Activated CD4-positive, alpha-beta T cell treated with anti-CD3 and anti-CD28 coated beads, Interleukin-10, Interleukin-2, amounts not matched to agents 100 ng/mL and 50 ng/mL, durations not matched to agents 16 hours and 8 hours (primary cell): ENCODE measurements around the gene BCAS3.
"Not testable (repeated sequence)": the region's sequence is repeated elsewhere in the genome, so short reads cannot be mapped to it uniquely, and the experiment has no call there.

Experiments
- DNase-seq: peaks from one replicate; pipeline ENCODE4 v3.0.0-alpha.2; 2020

The BCAS3 gene

DNA sequence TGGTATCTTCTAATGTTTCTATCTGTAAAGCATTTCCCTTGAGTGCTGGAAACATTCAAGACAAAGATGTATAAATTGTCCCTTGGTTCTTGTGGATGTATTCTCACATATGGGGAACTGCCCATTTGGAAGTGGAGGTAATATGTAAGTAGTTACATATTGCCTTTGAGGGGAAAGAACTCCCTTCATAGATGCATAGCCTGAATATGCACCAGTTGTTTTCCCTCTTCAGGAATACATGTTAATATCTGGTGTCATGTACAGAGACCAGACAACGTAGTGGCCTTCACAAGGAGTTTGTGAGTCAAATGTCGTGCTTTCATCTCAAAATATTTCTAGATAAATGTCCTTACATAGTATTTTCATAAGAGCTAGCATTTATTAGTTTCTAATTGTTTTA is 213.5 kb downstream of the BCAS3 start:
- no peak for DNase-seq

DNA sequence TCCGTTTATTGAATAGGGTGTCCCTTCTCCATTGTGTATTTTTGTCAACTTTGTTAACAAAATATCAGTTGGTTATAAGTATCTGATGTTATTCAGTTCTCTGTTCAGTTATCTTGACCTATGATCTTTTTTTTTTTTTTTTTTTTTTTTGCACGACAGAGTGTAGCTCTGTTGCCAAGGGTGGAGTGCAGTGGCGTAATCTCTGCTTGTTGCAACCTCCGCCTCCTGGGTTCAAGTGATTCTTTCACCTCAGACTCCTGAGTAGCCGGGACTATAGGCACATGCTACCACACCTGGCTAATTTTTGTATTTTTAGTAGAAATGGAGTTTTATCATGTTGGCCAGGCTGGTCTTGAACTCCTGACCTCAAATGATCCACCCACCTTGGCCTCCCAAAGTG is 215.8 kb downstream of the BCAS3 start:
- DNase-seq, result no peak

DNA sequence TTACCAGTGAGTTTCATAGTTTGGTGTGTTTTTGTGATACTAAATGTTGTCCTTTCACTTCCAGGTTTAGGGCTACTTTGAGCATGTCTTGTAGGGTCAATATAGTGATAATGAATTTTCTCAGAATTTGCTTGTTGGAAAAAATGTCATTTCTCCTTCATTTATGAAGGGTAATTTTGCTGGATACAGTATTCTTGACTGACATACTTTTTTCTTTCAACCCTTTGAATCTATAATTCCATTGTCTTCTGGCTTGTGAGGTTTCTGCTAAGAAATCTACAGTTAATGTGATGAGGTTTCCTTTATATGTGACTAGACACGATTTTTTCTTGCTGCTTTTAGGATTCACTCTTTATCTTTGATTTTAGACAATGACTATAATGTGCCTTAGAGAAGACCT is 219.3 kb downstream of the BCAS3 start:
- no peak for DNase-seq

DNA sequence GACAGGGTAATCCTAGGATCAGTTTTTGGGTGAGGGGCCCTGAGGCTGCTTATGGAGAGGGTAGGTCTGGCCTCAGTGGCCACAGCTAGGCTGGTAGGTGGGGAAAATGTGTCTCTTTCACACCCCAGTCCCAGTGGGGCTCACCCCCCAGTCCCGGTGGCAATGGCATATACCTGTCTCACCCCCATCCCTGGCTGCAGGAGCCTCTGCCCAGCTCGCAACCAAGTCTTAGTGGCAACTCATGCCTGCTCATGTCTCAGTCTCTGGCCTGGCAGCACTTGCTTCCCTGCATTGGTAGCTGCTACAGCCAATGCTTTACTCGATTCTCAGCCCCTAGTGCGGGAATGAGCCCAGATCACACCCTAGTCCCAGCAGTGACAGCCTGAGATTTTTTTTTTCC is 221.5 kb downstream of the BCAS3 start:
- DNase-seq, result no peak

DNA sequence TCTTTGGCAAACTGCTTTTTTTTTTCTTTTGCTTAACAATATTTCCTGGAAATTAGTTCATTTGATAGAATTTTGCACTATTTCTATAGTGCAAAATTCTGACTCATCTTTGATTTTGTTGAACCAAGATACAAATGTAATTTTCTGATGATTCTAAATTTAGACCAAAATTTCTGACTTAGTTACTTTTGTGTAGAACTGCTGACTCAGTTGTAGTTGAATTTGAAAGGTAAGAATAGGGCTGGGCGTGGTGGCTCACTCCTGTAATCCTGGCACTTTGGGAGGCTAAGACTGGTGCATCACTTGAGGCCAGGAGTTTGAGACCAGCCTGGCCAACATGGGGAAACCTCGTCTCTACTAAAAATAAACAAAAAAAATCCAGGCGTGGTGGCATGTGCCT is 223.0 kb downstream of the BCAS3 start:
- DNase-seq, result no peak

DNA sequence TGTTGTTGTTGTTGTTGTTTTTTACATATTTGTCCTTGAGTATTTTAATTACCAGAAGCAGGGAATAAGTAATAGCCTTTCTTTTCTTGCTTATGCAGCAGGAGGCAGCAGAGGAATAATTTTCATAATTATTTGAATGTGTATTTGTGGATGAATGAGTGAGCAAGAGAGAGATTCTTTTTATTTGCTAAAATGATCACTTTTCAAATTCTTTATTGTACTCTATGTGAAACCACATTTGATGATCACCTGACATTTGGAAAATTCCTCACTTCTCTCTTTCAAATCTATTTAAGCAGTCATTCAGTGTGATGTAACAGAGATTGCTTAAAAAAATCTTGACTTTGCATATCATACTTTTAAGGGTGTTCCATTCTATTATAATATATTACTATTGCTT is 223.6 kb downstream of the BCAS3 start:
- no peak for DNase-seq

DNA sequence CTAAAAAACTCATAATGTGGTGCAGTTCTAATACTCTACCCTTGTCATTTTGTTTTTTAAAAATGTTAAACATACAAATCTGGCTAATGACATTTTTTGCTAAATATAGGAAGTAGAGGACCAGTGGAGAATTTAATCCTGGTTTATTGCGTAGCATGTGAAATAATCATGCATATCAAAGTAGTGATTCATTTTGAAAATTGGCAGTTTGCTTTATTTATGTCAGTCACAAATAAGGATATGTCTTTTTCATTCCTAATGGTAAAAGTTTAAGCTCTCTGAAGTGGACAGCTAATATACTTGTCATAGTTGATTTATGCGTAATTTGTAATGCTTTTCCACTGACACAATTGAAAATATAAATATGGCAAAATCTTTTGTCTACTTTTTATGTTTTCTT is 224.2 kb downstream of the BCAS3 start:
- DNase-seq, result no peak

DNA sequence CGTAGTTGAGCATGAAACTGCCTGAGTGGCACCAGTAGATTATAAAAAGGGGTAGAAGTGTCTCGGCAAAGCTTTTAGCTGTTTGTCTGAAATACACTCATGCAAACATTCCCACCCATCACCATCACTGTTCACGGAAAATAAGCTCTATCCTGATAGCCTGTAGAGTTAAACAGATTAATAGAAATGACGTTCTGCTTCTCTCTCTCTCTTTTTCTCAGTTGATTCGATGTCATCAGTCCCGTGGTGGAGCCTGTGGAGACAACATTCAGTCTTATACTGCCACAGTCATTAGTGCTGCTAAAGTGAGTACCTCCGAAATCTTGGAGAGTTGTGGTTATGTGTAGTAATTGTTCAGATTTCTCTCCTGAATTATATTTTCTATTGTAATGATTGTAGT is 224.7 kb downstream of the BCAS3 start:
- no peak for DNase-seq

DNA sequence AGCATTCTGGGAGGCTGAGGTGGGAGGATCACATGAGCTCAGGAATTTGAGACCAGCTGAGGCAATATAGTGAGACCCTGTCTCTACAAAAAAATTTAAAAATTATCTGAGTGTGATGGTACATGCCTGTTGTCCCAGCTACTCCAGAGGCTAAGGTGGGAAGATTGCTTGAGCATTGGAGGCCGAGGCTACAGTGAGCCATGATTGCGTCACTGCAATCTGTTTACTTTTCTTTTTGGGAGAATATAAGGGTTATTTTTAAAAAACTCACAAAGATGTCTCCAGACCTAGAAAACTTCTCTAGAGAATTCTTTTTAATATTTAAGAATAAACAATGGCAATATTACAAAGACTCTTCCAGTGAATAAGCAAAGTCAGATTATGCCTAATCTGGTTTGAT is 226.9 kb downstream of the BCAS3 start:
- no peak for DNase-seq

DNA sequence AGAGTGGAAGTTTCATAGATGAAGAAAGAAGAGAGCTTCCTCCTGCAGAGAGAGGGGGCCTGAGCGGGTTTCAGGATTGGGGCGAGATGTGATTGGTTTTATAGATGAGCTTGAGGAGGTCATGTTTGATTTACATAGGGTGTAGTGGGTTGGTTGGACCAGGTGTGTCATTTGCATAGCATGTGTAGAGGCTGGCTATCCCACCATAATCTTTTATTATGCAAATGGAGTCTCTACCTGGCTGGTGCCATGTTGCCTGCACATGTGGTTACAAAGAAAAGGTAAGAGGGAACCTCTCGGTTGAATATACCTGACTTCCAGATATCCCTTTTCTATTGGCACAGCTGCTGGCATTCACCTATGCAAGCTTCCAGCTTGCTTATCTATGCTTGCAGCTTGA is 228.1 kb downstream of the BCAS3 start:
- DNase-seq, result no peak

DNA sequence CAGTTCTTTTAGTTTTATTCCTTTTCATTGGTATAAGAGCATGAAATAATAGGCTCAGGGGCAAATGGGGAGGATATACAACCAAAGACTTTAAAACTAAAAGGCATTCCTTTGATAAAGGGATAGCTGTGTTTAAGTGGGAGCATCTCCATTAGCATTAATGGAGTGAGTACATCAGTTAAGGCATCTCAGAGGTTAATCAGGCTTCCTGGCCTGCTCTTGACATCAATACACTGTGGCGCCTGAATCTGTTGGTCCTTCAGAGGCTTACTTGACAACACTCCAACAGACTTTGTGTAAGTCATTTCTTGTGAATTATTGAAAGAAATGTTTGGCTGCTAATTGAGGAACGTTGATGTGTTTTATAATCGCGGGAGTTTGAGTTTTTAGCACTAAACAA is 230.7 kb downstream of the BCAS3 start:
- DNase-seq, result no peak

DNA sequence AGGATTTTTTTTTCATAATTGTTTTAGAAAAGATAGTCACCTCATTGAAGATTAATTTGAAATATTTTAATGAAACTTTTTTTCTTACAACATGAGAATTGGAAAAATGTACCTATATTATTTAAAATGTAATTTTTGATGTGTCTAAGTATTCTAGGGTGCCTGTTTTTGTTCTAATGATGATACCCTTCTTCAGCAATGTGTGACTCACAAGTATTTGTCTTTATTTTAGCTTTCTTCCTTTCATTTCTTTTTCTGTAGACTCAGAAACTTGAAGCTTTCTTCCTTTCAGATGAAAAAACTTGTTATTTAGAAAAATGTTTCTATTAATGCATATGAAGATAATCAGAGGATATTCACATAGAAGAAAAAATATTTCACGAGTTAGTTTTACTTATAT is 231.8 kb downstream of the BCAS3 start:
- no peak for DNase-seq

DNA sequence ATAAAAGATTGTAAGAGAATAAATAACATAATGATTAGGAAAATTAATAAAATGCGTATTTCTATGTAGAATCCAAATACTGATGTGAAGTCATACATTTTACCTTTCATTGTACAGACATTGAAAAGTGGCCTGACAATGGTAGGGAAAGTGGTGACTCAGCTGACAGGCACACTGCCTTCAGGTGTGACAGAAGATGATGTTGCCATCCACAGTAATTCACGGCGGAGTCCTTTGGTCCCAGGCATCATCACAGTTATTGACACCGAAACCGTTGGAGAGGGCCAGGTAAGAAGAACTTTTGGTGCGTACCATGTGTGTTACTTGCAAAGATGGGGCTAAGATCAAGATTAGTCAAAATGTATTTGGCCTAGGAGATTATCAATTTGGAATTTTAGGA is 232.8 kb downstream of the BCAS3 start:
- DNase-seq, result no peak

DNA sequence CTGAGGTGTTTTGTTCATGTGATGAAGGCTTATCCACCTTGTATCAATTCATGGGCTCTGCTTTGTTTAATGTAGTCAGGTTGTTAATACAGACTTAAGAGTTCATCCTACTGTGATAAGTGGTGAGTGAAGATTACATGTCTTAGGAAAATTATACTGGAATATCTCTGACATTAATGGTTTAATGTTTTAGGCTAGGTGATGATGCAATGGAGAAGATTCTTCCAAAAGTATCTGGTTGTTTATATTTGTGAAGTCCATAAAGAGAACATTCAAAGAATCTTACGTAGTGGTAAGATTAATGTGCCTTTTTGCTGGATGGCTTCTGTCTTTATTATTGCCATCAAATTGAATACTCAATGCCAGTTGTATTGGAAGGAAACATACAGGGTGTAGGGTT is 236.4 kb downstream of the BCAS3 start:
- no peak for DNase-seq

DNA sequence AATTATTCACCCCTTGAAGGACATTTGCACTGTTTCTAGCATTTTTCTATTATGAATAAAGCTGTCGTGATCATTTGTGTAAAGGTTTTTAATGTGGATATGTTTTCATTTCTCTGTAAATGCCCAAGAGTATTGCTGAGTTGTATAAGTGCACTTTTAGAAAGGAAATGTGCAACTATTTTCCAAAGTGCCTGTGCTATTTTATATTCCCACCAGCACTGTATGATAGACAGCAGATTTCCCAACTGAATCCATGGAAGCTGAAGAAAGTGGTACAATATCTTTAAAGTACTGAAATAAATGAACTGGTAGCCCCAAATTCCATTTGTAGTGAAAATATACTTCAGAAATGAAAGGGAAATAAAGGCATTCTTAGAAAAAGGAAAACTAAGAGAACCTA is 238.4 kb downstream of the BCAS3 start:
- no peak for DNase-seq

DNA sequence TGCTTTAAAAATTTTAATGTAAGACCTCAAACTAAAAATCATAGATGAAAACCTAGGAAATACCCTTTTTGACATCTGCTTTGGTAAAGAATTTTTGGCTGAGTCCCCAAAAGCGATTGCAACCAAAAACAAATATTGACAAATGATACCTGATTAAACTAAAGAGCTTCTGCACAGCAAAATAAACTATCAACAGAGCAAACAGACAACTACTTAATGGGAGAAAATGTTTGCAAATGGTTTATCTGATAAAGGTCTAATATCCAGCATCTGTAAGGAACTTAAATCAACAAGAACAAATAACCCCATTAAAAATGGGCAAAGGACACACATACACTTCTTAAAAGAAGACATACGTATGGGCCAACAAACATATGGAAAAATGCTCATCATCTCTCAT is 242.5 kb downstream of the BCAS3 start:
- no peak for DNase-seq

DNA sequence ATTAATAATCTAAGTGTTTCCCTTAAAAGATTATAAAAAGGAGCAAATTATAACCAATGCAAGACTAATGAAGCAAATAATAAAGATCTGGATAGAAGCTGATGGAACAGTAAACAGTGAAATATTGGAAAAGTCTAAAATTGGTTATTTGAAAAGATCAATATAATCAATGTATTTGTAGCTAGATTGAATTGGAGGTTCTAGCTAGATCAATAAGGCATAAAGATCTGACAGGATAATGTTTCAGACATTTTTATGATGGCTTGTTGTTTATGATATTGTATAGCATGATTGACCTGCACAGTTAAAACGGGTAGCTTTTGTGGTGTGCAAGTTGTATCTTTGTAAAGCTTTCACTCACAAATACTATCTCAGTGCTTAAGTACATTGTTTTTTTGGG is 245.3 kb downstream of the BCAS3 start:
- DNase-seq, result no peak

DNA sequence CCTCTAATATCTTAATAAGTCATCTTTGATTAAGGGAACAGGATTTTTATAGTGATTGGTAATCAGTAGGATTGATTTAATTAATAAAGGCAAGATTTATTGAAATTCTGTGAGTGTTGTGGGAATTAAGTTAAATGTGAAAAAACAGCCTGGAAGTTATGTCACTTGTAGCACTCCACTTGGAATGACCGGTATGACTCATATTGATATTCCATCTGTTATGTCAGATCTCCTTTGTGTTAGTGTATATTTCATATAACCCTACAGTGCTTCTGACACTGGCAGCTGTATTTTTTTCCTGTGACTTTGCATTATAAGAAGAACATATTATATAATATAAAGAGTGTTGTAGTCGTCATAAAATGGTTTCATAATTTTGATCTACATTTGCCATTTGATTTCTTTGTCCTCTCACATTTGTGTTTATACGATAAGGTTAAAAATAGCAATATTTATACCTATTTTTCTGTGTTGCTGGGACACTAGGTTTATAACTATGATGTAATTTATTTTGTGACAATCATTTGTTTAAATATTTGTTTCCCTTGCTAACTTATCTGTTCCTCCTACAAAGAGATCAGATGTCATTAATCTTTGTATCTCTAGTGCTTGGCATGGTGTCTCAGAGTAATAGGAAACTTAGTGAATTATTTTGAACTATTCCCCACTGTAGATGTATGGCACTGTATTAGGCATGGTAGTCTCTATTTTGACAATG is 249.0 kb downstream of the BCAS3 start:
- no peak for DNase-seq

DNA sequence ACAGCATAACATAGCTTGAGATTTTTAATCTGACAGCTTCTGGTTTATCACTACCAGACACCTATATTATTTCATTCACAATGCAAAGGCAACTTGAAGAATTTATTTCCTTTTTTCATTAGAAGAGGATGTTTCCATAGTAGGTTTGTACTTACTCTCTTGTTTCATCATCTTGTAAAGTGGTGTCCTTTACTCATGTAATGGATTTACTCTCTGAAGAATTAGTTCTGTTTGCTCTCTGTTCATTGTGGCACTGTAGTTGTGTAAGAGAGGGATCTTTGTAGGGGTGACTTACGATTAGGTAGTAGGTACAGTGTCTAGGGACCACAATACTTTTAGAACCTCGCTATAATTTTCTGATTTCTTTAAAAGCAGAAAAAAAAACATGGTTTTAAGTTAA is 256.1 kb downstream of the BCAS3 start:
- no peak for DNase-seq

DNA sequence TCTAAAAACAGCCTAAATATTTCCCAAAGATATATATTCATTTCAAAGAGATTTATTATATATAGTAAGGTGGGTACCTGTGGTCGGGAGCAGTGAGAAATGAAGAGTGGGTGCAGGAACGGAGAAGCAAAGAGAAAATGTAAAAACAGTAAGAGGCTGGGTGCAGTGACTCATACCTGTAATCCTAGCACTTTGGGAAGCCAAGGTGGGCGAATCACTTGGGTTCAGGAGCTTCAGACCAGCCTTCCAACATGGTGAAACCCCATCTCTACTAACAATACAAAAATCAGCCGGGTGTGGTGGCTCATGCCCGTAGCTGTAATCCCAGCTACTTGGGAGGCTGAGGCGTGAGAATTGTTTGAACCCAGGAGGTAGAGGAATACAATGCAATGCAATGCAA is 257.1 kb downstream of the BCAS3 start:
- no peak for DNase-seq

DNA sequence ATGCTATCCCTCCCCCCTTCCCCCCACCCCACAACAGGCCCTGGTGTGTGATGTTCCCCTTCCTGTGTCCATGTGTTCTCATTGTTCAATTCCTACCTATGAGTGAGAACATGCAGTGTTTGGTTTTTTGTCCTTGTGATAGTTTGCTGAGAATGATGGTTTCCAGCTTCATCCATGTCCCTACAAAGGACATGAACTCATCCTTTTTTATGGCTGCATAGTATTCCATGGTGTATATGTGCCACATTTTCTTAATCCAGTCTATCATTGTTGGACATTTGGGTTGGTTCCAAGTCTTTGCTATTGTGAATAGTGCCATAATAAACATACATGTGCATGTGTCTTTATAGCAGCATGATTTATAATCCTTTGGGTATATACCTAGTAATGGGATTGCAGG is 258.3 kb downstream of the BCAS3 start:
- DNase-seq, result not testable (repeated sequence)

DNA sequence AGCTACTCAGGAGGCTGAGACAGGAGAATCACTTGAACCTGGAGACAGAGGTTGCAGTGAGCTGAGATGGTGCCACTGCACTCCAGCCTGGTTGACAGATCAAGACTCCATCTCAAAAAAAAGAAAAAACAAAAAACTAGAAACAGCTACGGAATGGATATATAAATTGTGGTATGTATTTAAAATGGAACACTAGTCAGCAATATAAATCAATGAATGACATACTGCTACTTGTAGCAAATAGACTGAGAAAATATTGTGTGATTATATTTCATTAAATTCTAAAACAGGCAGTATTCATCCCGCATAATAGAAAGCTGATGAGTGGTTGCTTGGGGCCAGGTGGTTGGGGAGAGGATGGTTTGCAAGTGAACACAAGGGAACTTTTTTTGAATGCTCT is 261.7 kb downstream of the BCAS3 start:
- DNase-seq, result no peak

DNA sequence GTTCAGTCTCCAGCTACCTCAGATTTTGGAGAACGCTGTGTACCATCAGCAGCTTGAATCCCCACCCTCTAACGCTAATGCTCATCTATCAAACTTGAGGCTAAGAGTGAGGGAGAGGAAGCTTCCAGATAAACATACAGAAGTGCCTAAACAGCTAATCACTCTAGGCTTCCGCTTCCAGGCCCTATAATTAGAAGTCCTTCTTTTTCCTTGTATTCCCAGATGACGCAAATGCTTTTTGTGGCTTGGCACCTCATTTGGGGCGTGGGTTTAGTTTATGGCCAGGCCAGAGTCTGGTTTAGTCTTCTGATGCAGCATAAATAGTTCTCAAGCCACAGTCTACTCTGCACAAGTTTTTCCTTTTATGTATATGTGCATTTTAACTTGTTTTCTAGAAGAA is 263.4 kb downstream of the BCAS3 start:
- DNase-seq, result no peak

DNA sequence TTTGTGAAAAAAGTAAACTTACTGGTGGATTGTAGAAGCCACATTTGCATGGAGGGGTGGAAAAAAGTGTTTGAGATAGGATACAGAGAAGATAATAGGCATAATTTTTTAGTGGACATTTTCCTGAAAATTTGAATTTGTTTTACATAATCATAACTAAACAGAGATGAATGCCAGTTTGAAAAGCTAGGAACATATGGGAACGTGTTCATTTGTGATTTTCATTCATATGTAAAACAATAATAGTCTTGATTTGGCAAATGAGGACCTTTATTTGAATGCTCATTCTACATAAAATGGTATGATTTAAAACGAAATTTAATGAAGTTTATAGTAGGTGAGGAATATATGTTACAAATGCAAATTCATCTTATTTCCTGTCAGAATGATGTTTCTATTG is 263.9 kb downstream of the BCAS3 start:
- no peak for DNase-seq

DNA sequence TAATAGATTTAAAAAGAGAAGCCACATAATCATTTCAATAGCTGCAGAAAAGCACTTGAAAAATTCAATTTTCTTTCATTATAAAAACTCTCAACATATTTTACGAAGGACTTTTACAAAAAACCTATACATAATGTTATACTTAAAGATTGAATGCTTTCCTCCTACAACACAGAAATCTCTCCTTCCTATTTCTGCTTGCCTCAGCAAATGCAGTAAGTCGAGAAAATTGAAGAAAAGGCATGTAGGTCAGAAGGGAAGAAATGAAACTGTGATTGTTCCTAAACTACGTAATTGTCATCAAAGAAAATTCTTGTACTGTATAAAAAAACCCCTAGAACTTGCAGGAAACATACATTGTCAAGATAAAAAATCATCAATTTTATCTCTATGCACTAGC is 267.1 kb downstream of the BCAS3 start:
- no peak for DNase-seq

DNA sequence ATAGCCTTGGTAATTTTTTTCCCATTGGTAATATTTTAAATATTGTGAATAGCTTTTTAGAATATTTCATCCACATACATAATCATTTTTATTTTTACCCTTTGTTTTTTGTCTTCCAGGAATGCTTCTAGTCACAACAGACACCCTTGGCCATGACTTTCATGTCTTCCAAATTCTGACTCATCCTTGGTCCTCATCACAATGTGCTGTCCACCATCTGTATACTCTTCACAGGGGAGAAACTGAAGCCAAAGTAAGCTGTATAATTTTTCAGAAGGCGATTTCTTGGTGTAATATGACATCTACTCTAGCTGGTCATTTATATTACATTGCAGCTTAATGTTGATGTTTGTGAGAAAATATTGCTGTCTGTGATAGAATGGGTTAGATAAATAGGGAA is 269.4 kb downstream of the BCAS3 start:
- no peak for DNase-seq
